ENCODE data around the gene GRIN1.

GRIN1 gene

DNA sequence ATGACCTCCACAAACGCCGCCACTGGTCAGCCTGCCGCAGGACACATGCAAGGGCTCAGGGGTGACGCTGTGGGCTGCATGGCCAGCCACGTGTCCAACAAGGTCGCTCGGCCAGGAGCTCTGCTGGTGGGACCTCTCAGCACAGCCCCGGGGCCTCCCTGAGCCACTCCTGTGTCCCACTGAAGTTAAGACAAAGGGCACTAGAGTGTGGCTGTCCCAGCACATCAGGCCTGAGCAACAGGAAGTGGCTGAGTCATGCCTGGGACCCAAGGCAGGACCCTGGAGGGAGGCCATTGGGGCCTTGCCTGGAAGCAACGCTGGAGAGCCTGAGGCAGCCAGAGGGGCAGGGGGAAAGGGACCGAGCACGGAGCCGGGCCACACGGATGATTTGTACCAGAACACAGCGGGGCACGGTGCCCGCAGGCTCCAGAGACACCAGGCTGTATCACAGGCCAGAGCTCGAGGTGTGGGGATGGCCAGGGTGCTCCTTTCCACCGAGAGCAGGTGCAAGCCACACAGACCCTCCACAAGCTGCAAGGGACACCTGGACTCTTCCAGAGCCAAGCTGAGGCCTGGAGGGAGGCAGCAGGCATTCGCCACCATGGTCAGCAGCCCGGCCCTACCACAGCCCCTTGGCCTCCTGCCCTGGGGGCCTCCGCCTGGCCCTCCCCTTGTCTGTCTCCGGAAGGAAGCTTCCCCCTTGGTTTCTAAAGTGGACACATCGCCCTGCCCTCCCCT lies 39.4 kb downstream of the GRIN1 start:
- DNase-seq (ENCODE audit: low read depth, low spot score) = no peak

- DNase-seq (ENCODE audit: low read depth, low spot score) = no peak
Measured at GRCh38 chr9:137178939-137179630, 40.1 kb downstream of the GRIN1 start.

DNA sequence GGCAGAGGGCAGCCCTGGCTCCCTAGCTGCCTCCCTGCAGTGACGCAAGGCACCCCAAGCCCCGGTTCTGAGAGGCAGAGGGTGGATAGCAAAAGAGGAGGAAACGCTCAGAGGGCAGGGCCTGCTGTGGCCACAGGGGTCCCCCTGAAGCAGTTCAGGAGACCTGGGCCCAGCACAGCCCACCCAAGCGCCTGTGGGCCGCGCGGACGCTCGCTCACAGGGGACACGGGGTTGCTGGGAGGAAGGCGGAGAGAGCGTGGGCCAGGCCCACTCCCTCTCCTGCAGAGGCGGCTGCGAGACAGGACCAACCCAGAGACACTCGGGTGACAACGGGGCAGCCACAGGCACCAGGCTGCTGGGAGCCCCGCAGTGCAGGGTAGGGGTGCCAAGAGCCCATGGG lies 40.8 kb downstream of the GRIN1 start:
- DNase-seq (ENCODE audit: low read depth, low spot score) = no peak

DNA sequence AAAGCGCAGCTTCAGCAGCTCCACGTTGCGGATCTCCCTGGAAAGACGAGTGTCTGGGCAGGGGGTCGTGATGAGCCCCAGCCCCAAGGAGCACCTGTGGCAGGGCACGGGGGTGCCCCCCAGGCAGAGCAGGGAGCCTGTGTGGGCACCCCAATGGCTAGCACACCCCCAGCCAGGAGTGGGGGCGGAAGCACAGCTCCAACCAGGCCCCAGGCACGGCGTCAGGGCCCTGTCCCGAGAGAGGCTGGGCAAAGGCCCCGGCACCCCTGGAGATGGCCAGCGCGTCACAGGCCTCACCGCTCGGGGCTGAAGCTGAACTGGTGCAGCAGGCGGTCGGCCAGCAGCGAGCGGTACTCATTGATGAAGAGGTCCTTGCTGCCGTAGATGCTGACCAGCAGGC lies 41.5 kb downstream of the GRIN1 start:
- no peak for DNase-seq (ENCODE audit: low read depth, low spot score)

DNA sequence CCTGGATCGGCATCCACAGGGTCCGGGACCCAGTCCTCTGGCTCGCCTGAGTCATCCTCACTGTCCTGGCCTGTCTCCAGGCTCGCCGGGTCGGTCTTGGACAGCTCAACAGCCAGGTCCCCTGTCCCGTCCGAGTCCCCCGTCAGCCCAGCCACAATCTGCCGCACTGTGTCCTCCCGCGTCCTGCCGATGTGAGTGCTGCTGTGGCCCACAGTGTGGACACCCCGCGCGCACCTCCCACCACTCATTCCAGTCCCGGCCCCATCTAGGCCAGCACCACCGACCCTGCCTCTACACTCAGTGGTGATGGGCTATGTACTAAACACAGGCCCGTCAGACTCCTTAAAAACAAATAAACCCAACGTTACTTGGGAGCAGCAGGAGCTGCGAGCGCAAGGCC lies 42.7 kb downstream of the GRIN1 start:
- DNase-seq (ENCODE audit: low read depth, low spot score) = no peak

DNA sequence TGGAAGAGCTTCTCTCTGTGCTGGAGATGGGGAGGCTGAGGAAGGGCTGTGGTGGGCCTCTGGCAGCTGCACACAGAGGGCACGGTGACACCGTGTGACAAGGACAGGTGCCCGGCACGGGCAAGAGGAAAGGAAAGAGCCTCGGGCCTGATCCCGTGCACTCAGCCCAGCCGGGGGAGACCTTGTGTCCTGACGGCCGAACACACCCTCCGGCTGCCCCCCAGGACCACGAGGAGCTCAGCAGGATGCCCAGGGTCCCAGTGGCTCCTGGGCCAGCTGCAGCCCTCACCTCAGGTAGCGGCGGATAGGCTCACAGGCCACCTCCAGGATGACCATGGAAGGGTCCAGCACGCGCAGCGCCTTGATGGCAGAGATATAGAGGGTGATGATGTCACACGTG lies 43.9 kb downstream of the GRIN1 start:
- DNase-seq (ENCODE audit: low read depth, low spot score) = no peak

GRCh38 chr9:137183980-137184595 lies 45.1 kb downstream of the GRIN1 start:
- no peak for DNase-seq (ENCODE audit: low read depth, low spot score)

DNA sequence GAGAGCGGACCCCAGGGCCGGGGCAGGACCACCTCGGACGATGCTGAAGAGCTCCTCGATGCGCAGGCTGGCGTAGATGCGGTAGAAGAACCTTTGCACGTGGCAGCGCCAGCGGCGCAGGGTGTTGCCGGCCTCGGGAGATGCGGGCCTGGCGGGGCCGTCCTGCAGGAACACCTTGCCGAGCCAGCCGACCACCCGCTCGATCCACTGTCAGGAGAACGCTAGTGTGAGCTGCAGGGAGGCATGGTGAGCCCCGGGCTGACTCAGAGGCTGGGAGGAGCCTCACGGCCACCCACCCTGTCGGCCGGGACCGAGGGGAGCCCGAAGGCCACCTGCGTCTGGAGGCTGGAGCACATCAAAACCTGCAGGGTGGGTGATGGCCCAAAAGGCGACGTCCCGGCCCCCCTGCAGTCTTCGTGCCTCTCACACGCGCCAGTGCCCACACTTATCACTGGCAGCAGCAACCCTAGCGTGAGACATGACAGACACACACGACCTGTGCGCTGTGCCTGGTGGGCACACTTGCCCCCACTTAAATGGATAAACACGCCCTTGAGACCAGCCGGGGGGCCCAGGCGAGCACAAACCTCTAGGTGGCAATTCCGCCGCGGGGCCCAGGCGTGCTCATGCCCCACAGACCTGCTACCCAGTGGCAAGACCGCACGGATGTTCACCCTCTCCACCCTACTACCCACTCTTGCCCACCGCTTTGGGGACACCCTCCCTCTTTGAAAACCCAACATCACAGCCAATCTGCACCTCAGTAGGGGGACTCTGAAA lies 46.1 kb downstream of the GRIN1 start:
- no peak for DNase-seq (ENCODE audit: low read depth, low spot score)

DNA sequence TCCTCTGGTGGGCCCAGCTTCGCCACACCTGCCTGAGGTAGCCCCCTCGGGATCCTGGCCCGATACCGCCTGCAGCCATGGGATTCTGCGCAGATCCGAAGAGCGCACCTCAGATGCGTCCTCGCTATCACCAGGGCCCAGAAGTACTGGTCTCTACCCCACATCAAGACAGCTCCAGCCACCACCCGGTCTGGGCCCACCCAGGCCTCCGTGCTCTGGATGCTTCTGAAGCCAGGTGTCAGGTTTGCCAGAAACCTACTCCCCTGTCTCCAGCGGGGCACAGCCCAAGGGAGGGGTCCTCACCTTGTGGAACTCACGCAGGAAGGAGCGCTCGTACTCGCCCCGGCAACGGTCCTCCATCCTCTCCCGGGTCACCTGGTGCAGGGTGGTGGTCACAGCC lies 47.0 kb downstream of the GRIN1 start:
- DNase-seq (ENCODE audit: low read depth, low spot score) = no peak

GRCh38 chr9:137186385-137186784 lies 47.4 kb downstream of the GRIN1 start:
- no peak for DNase-seq (ENCODE audit: low read depth, low spot score)

DNA sequence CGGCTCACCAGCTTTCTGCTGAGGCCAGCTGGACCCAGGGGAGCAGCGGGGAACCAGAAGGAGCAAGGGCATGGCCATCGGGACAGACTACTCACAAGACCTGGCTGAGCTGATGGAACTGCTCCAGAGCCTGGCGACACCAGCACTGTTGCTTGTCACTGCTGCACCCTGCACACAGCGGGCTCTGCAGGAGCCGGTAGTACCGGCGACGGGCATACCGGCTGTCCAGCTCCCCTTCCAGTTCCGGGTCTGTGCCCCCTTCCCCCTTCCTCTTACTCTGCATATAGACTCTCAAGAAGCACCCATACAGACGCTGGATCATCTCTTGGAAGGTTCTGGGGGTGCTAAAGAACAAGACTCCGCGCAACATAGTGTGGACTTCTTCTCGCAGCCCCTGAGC lies 48.4 kb downstream of the GRIN1 start:
- DNase-seq (ENCODE audit: low read depth, low spot score) = no peak

DNA sequence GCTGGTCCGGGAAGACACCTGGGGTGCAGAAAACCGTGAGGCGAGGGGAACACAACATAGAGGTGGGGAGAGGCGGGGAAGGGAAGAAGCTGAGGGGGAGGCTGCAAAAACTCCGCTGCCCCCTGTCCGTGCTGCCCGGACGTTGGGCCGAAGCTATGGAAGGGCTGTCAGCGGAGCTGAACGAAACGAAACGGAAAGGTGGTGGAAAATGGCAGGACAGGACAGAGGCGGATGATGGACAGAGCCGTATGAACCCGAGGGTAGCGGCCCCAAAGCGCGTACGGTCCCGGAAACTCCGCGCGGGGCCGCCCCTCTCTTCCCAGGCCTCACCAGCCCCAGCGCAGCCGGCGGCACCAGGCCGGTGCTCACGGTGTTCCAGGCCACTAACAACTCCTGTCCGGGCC lies 49.1 kb downstream of the GRIN1 start:
- no peak for DNase-seq (ENCODE audit: low read depth, low spot score)

- DNase-seq (ENCODE audit: low read depth, low spot score) = peak; percentile 82
Measured at GRCh38 chr9:137188490-137189296, 49.7 kb downstream of the GRIN1 start, which contains the start of the genes ANAPC2 and SSNA1. ANAPC2 (minus strand) TSS chr9:137188560; CDS start chr9:137188532, 28 bp downstream. SSNA1 (plus strand) TSS chr9:137188676; CDS start chr9:137188727, 51 bp downstream.

GRCh38 chr9:137189297-137190295 lies 50.6 kb downstream of the GRIN1 start:
- DNase-seq (ENCODE audit: low read depth, low spot score) = no peak

DNA sequence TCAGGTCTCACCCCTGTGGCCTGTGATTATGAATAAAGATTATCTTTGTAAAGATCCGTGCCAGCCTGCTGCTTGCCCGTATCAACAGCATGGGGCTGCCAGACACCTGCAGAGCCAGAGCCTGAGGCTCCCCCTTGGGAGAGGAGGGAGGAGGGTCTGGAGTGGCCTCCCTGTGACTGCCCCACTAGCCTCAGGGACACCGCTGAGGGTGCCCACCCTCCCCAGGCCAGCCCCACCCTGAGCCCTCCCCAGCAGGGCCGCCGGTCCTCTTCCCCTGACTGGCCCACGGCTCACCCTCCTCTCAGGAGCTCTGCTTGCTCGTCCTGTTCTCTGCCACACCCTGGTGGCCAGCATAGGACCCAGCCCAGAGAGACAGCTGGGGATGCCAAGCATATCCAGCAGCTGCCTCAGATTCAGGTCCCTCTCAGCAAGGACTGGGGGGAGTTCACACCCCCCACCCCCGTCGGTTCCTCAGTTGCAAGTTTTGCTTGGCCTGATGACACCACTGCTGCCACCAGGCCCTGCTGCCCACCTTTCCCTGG lies 51.4 kb downstream of the GRIN1 start:
- no peak for DNase-seq (ENCODE audit: low read depth, low spot score)

- no peak for DNase-seq (ENCODE audit: low read depth, low spot score)
Measured at GRCh38 chr9:137191245-137191644, 52.3 kb downstream of the GRIN1 start.

DNA sequence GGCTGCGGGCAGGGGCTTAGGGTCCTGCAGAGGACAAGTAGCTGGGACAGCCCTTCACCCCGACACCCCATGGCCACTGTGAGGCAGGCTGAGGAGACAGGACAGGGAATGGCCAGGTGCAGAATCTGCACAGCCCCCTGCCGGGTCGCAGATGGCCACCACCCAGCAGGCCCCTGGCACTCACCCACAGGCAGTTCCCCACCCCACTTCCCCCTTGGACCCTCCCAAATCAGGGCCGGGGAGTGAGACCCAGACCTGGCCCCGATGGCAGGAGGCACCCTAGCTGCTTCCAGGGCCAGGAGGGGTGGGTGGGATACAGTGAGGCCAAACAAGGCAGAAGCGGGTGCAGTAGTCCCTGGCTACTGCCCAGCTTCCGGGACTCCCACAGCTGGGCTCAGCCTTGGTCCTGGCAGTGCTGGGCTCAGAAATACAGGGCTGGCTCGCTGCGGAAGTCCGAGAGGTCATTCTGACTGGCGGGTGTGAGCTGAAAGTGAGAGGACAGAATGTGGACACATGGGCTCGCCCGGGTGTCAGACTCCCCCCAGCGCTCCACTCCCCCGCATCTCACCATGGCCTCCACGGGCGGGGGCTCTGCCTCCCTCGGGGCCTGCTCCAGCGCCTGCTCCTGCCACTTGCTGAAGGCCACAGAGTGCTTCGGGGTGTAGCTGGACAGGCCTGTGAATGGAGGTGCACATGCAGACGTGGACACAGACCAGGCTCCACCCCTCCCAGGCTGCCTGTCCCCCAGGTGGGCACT lies 52.9 kb downstream of the GRIN1 start:
- no peak for DNase-seq (ENCODE audit: low read depth, low spot score)

GRCh38 chr9:137192448-137192780 lies 53.5 kb downstream of the GRIN1 start:
- DNase-seq (ENCODE audit: low read depth, low spot score) = no peak

- DNase-seq (ENCODE audit: low read depth, low spot score) = no peak
Measured at GRCh38 chr9:137192859-137193258, 53.9 kb downstream of the GRIN1 start.

Measured in activated naive CD8-positive, alpha-beta T cell treated with anti-CD3 and anti-CD28 coated beads, Interleukin-2, amount 50 U/mL, for 16 hours (primary cell).